Dendritic cell treated with granulocyte-macrophage colony-stimulating factor and Interleukin-4, amounts not matched to agents 40 ng/mL and 50 ng/mL, for 4 days (primary cell): ENCODE results near the gene MRC2.

Experiments used
- H3K27ac Mint-ChIP-seq: one replicate; pipeline ENCODE4 v1.8.0; 2022; ENCODE audit warnings: mild to moderate bottlenecking, mixed read lengths
- H3K27me3 Mint-ChIP-seq: one replicate; pipeline ENCODE4 v1.8.0; 2022; ENCODE audit warnings: mild to moderate bottlenecking, mixed read lengths
- H3K36me3 Mint-ChIP-seq: one replicate; pipeline ENCODE4 v1.8.0; 2022; ENCODE audit warnings: low read depth, mixed read lengths
- H3K4me1 Mint-ChIP-seq: one replicate; pipeline ENCODE4 v1.8.0; 2022; ENCODE audit warnings: low read depth, mixed read lengths
- H3K4me3 Mint-ChIP-seq: one replicate; pipeline ENCODE4 v1.8.0; 2022; ENCODE audit warnings: mild to moderate bottlenecking, moderate library complexity, mixed read lengths
- H3K9me3 Mint-ChIP-seq: one replicate; pipeline ENCODE4 v1.8.0; 2022; ENCODE audit warnings: mixed read lengths
- intact Hi-C: fragments of 100-400 bp; cut with micrococcal nuclease; formaldehyde crosslinking; loops from one replicate; pipeline ENCODE4 v1.15.0; 2022

MRC2 gene

GRCh38 chr17:62741290-62741689 lies 113.8 kb downstream of the MRC2 start:
- intact Hi-C loops, result no loop called here
- no peak overlapping the region for H3K4me3 Mint-ChIP-seq
- H3K27ac Mint-ChIP-seq, result no peak overlapping the region
- H3K9me3 Mint-ChIP-seq, result no peaks in the 10 kb centered on the region
- no peaks in the 10 kb centered on the region for H3K4me1 Mint-ChIP-seq
- peaks cover 4% of the 10 kb centered on the region for H3K27me3 Mint-ChIP-seq
- H3K36me3 Mint-ChIP-seq, result no peaks in the 10 kb centered on the region
